Gastroesophageal sphincter (tissue), 3 donors: Measurements from ENCODE around the gene PLA2R1.

ENCODE experiments used
- EP300 ChIP-seq: sonication (generic); formaldehyde crosslinking; IDR thresholded peaks from one replicate; pipeline ENCODE4 v1.6.1; 2017; ENCODE audit warnings: antibody characterized with exemption, mild to moderate bottlenecking
- POLR2A ChIP-seq, 2 donors: fragments of 450-650 bp; IDR thresholded peaks; one replicate each; pipeline ENCODE4 v1.6.1; 2017; ENCODE audit warnings: antibody characterized with exemption in 2 of 2, mild to moderate bottlenecking in 2 of 2, moderate library complexity in 1 of 2
- POLR2AphosphoS5 ChIP-seq: sonication (generic); formaldehyde crosslinking; IDR thresholded peaks from one replicate; pipeline ENCODE4 v1.6.1; 2017; ENCODE audit warnings: antibody characterized with exemption
- TF ChIP-seq, protein P1 (sequence below), 4 experiments: fragments of 200-600 bp in 2 of 4; fragments of 450-650 bp in 2 of 4; sonication (generic) in 1 of 4; IDR thresholded peaks; one replicate each; pipeline ENCODE4 v1.5.1; 2017 to 2019; ENCODE audit warnings: antibody characterized with exemption in 4 of 4, mild to moderate bottlenecking in 2 of 4, moderate library complexity in 2 of 4

DNA sequence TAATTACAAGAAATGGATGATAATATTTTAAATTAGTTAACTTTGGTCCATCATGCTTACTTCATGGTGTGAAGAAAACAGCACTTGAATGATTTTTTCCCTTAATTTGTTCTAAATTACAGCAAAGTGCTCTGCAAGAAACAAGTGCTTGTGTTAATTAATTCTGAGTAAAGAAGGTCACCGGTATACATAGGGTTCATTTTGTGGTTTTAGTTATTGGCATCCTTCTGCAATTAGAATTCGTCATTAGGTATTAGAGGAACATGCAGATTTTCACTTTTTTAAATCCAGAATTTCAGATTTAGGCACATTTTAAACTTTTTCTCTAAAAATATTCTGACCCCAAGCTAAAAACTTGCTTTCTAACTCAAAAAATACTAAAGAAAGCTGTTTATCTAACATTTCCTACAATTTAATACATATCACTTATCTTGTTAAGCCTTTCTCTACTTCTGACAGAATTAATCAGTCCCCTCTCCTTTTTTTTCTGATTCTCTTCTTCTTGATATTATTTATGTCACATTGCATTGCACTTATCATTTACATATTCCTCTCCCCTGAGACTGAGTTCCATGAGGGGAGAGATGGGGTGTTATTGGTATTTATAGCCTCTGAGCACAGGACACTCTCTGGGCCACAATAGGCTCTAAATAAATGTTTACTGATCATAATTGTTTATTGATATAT is 129.2 kb downstream of the PLA2R1 start:
- TF ChIP-seq, protein P1, sequence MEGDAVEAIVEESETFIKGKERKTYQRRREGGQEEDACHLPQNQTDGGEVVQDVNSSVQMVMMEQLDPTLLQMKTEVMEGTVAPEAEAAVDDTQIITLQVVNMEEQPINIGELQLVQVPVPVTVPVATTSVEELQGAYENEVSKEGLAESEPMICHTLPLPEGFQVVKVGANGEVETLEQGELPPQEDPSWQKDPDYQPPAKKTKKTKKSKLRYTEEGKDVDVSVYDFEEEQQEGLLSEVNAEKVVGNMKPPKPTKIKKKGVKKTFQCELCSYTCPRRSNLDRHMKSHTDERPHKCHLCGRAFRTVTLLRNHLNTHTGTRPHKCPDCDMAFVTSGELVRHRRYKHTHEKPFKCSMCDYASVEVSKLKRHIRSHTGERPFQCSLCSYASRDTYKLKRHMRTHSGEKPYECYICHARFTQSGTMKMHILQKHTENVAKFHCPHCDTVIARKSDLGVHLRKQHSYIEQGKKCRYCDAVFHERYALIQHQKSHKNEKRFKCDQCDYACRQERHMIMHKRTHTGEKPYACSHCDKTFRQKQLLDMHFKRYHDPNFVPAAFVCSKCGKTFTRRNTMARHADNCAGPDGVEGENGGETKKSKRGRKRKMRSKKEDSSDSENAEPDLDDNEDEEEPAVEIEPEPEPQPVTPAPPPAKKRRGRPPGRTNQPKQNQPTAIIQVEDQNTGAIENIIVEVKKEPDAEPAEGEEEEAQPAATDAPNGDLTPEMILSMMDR (IDR thresholded peaks at IDR 0.05) = no peak
- TF ChIP-seq EP300 (no peak), POLR2A (IDR thresholded peaks at IDR 0.05) (no peak), POLR2AphosphoS5 (no peak)
